Stimulated activated CD4-positive, alpha-beta T cell treated with anti-CD3 and anti-CD28 coated beads, Interleukin-2, amount 100 ng/mL, for 24 hours (primary cell): ENCODE results near the gene FIS1.
"Not testable (repeated sequence)": the region's sequence is repeated elsewhere in the genome, so short reads cannot be mapped to it uniquely, and the experiment has no call there.

Source experiments
- DNase-seq, 2 donors: peaks; one replicate each; pipeline ENCODE4 v3.0.0-alpha.2; 2020

The FIS1 gene

GRCh38 chr7:101244375-101245146 lies at the start of gene FIS1:
TSS of gene FIS1 (minus strand) at chr7:101245081. CDS start at chr7:101245004, 77 bp downstream.
- peak; percentile 94 to 96 for DNase-seq

DNA sequence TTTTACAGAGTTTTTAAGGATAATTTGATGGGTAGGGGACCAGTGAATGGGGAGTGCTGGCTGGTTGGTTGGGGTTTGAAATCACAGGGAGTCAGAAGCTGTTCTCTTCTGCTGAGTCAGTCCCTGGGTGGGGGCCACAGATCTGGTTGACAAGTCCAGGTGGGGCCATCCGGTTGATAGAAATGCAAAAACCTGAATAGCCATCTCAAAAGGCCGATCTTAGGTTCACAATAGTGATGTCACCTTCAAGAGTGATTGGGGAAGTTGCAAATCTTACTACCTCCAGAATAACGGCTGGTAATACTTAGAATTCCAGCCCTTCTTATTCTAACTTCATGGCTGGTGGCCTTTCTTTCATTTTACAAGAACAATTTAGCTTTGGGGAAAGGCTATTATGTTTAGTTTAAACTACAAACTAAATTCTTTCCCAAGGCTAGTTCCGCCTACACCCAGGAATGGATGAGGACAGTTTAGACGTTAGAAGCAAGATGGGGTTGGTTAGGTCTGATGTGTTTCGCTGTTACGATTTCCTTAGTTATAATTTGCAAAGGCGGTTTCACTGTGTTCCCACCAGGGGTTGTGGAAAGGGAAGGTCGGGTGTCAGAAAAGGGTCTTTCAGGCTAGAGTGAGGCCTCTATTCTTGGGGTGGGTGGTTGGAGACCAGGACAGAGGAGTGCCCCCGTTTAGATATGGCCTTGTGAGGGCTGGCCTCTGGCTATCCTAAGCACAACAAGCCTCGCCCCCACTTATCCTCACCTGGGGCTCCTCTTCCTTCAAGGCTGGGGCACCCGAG lies 49.4 kb upstream of the FIS1 start:
- no peak for DNase-seq

DNA sequence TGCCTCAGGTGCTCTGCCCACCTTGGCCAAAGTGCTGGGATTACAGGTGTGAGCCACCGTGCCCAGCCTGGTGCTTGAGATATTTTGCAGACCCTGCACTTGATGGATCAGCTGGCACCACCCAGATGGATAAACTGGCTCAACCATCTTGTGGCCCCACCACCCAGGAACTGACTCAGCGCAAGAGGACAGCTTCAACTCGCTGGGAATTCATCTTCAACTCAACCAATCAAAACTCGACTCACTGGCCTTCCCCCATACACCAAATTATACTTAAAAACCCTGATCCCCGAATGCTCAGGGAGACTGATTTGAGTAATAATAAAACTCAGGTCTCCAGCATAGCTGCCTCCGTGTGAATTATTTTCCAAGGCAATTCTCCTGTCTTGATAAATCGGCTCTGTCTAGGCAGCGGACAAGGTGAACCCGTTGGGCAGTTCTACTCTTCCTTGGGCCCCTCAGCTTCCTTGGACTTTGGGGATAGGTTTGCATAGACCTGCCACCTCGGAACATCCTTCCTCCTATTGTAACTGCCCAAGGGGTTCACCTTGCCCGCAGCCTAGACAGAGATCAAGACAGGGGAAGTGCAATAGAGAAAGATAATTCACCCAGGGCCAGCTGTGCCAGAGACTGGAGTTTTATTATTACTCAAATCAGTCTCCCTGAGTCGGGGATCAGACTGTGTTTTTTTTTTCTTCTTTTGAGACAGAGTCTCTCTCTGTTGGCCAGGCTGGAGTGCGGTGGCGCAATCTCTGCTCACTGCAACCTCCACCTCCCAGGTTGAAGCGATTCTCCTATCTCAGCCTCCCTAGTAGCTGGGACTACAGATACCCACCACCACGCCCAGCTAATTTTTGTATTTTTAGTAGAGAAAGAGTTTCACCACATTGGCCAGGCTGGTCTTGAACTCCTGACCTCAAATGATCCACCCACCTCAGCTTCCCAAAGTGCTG lies 48.5 kb upstream of the FIS1 start:
- not testable (repeated sequence) for DNase-seq

- not testable (repeated sequence) for DNase-seq
Measured at GRCh38 chr7:101292566-101292965, 47.7 kb upstream of the FIS1 start.

GRCh38 chr7:101290186-101291037 lies 45.5 kb upstream of the FIS1 start:
- peak; percentile 73 to 77 for DNase-seq

DNA sequence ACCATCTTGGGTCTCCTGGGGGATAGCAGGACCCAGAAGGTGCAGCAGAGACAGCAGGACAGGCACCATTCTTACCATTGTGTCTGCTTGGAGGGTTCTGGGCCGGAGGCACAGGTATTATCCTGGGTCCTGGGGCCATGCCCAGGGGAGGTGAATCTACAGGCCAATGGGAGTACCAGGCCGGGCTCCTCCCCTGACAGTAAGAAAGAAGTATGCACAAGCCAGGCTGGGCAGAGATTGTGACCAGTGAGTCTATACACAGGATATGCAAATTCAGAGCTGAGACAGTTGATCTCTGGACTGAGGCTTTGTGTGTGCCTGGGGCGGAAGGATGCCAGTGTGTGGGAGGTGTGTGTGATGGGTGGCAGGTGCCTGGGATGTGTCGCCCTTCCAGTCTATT lies 44.8 kb upstream of the FIS1 start:
- not testable (repeated sequence) for DNase-seq

DNA sequence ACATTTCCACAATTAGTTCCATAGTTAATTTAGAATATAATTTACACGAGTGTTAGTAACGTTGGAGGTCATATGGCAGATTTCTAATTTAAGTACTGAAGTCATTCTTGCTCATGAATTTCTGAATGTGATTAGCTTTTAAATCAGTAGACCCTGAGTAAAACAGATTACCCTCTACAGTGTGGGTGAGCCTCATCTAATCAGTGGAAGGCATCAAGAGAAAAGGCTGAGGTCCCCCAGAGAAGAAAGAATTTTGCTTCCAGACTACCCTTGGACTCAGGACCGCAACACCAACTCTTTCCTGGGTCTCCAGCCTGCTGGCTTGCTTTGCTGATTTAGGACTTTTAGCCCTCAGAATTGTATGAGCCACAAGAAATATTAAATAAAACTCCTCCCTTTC lies 43.6 kb upstream of the FIS1 start:
- no peak for DNase-seq

DNA sequence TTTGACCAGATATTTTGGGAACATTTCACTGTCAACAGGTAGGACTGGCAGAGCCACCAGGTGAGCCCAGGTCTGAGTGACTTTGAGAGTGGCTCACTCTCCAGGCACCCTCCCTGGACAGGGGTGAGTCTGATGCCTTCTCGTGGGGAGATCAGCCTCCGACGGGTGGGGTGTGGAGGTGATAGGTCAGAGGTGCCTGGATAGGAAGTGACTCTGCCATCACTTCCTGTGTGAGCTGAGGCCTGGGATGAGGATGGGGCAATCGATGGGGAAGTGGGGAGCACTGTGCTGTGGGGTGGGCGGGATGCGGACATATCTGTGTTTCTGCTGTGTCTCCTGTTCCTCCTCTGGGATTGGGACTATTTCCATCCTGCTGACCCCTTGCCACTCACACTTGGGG lies 42.2 kb upstream of the FIS1 start:
- DNase-seq: no peak

GRCh38 chr7:101285880-101286279 lies 41.0 kb upstream of the FIS1 start:
- not testable (repeated sequence) for DNase-seq

DNA sequence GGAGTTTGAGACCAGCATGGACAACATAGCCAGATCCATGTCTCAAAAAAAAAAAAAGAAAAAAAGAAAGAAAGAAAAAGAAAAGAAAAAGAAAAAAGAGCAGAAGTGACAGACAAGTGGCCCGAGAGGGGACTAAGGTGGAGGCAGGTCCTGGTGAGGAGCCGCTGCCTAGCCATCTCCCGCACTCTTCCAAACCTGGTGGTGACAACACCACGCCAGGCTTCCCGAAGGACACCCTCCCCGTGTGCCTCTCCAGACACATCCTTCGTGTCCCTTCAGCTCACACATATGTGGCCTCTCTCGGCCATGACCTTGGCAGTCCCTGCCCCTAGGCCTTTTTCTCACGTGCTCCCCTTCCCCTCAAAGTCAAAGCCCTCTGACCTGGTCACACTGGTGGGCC lies 40.3 kb upstream of the FIS1 start:
- DNase-seq: no peak

- DNase-seq: not testable (repeated sequence)
Measured at GRCh38 chr7:101280912-101281311, 36.0 kb upstream of the FIS1 start.

GRCh38 chr7:101278461-101279292 lies 33.8 kb upstream of the FIS1 start:
- no peak for DNase-seq

- no peak for DNase-seq
Measured at GRCh38 chr7:101277155-101277554, 32.3 kb upstream of the FIS1 start.

DNA sequence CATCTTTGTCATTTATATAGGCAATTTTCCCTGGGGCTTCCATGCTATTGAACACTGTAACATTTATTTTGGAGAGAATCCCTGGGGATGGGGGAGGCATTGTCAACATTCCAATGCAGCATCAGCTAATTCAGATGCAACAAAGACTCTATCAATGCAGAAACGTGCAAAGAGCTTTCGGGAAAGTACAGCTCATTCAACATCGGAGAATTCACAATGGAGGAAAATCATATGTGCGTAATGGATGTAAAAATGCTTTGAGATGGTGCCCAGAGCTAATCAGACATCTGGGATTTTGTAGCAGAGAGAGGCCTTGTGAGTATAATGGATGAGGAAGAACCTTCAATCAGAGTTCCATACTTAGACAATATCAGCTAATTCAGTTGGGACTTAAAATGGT lies 28.3 kb upstream of the FIS1 start:
- DNase-seq: no peak

DNA sequence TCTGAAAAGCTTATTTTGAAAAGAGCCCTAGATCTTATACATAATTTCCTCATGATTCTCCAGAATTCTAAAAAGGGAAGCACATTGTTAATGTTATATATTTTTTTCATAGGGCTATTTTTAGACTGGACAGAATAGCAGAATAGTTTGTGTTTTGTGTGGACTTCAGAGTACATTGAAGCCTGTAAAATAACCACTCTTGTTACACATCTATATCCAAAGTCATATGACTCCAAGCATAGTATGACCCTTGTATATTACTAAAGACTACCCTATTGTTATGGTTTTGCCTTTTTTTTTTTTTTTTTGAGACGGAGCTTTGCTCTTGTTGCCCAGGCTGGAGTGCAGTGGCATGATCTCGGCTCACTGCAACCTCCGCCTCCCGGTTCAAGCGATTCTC lies 26.1 kb upstream of the FIS1 start:
- no peak for DNase-seq

- no peak for DNase-seq
Measured at GRCh38 chr7:101269664-101270063, 24.8 kb upstream of the FIS1 start.

- DNase-seq: no peak
Measured at GRCh38 chr7:101265622-101266516, 21.0 kb upstream of the FIS1 start.

DNA sequence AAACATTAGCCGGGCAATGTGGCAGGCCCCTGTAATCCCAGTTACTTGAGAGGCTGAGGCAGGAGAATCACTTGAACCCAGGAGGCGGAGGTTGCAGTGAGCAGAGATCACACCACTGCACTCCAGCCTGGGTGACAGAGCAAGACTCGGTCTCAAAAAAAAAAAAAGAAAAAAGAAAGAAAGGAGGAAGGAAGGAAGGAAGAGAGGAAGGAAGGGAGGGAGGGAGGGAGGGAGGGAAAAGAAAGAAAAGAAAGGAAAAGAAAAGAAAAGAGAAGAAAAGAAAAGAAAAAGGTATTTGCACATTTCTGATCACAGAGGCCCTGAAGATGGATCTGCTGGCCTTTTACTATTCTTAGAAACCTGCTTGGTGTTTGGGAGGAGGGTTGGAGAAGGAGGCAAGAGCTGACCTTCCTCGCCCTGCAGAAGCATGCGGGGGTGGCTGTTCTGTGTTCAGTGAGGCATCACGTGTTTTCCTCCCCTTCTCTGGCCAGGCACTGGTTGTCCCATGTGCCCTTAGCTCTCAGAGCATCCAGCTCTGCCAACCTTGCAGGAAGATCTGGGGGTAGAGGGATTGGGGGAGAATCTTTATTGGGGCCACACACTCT lies 19.3 kb upstream of the FIS1 start:
- DNase-seq: not testable (repeated sequence)

DNA sequence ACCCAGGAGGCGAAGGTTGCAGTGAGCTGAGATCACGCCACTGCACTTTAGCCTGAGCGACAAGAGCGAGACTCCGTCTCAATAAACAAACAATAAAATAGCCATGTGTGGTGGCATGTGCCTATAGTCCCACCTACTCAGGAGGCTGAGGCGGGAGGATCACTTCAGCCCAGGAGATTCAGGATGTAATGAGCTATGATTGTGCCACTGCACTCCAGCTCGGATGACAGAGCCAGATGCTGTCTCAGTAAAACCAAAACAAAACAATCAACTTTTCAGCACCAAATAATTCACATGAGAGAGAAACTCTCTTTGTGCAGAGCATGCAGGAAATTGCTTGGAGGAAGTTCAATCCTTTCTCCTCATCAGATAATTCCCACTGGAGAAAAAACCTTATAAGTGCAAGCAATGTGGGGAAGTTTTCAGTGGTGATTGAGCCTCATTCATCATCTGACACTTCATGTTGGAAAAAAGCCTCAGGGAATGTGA lies 13.4 kb upstream of the FIS1 start:
- no peak for DNase-seq
